Breast epithelium (tissue), 4 donors: ENCODE data around the gene ENHO. TPM values are rescaled to one million over a fixed set of nuclear protein-coding genes. Genes with fewer than 3 reads are reported as not detected.

Experiments
- DNase-seq, 2 donors: peaks; one replicate each; pipeline ENCODE4 v3.0.0-alpha.2; 2019; ENCODE audit warnings: low spot score in 2 of 2
- H3K27ac ChIP-seq, 2 donors: fragments of 200-600 bp; sonication (generic) in 1 of 2; one replicate each; pipeline ENCODE4 v1.5.1; 2016 to 2019; ENCODE audit warnings: mild to moderate bottlenecking in 1 of 2
- H3K27me3 ChIP-seq, 2 donors: fragments of 200-600 bp; sonication (generic) in 1 of 2; one replicate each; pipeline versions ENCODE4 v1.5.1 to v1.6.0; 2017 to 2019; ENCODE audit warnings: control low read depth in 1 of 2, mild to moderate bottlenecking in 1 of 2
- H3K36me3 ChIP-seq: fragments of 200-600 bp; one replicate; pipeline ENCODE4 v1.5.1; 2019
- H3K4me1 ChIP-seq, 2 donors: fragments of 200-600 bp; sonication (generic); one replicate each; pipeline ENCODE4 v1.5.1; 2016 to 2019; ENCODE audit warnings: control low read depth in 1 of 2
- H3K4me3 ChIP-seq, 3 donors: fragments of 200-600 bp; sonication (generic); 1 replicate in 2 of 3; 2 replicates in 1 of 3; pipeline ENCODE4 v1.5.1; 2016 to 2019; ENCODE audit warnings: mild to moderate bottlenecking in 3 of 3, moderate library complexity in 2 of 3
- H3K9me3 ChIP-seq, 2 donors: fragments of 200-600 bp; sonication (generic) in 1 of 2; one replicate each; pipeline ENCODE4 v1.5.1; 2016 to 2019; ENCODE audit warnings: control low read depth in 1 of 2
- POLR2A ChIP-seq: fragments of 450-650 bp; IDR thresholded peaks from one replicate; pipeline ENCODE4 v1.6.1; 2016; ENCODE audit warnings: antibody characterized with exemption, mild to moderate bottlenecking, moderate library complexity
- POLR2AphosphoS5 ChIP-seq, 3 donors: sonication (generic); formaldehyde crosslinking; IDR thresholded peaks; one replicate each; pipeline ENCODE4 v1.6.1; 2017; ENCODE audit warnings: antibody characterized with exemption in 3 of 3
- intact Hi-C: fragments of 100-400 bp; cut with DNase I; formaldehyde crosslinking; loops from one replicate; pipeline ENCODE4 v1.15.1; 2023; ENCODE audit warnings: low total_unique reads
- total RNA-seq, 3 donors: library from RNA; depleted of rRNA; stranded (reverse); fragments of >200 nt; gene quantifications; one replicate each; pipeline ENCODE4 v1.1.0, GENCODE V29; 2016
- TF ChIP-seq, protein P1 (sequence below), 3 donors: fragments of 450-650 bp; IDR thresholded peaks; one replicate each; pipeline ENCODE4 v1.5.1; 2016 to 2017; ENCODE audit warnings: antibody characterized with exemption in 3 of 3, mild to moderate bottlenecking in 3 of 3, moderate library complexity in 3 of 3

ENHO gene
- total RNA-seq, 3 donors from 2014 or later, result 0.33 to 5.4 (median 1.8) TPM

DNA sequence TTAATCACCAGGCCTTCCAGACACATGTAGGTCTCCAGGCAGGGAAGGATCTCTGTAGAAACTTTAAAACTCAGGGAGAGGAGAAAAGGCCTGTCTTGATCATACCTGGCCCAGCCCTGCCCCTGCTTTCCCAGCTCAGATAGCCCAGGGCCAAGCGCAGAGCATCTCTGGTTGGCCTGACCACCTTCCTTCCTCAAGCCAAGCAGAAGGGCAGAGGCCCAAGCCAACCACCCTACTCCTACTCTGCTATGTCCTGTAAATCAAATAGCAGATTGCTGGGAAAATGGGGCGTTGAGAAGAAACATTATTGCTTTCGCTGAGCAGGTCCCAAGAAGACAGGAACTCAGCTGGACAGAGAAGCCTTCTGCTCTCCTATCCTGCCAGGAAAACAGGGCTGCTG lies 14.3 kb downstream of the ENHO start:
- Histone ChIP-seq H3K4me1 (no peaks in the 10 kb centered on the region), H3K9me3 (no peaks in the 10 kb centered on the region), H3K36me3 (no peaks in the 10 kb centered on the region), H3K27me3 (no peaks in the 10 kb centered on the region), H3K4me3 (no peak overlapping the region), H3K27ac (no peak overlapping the region)
- TF ChIP-seq, protein P1, sequence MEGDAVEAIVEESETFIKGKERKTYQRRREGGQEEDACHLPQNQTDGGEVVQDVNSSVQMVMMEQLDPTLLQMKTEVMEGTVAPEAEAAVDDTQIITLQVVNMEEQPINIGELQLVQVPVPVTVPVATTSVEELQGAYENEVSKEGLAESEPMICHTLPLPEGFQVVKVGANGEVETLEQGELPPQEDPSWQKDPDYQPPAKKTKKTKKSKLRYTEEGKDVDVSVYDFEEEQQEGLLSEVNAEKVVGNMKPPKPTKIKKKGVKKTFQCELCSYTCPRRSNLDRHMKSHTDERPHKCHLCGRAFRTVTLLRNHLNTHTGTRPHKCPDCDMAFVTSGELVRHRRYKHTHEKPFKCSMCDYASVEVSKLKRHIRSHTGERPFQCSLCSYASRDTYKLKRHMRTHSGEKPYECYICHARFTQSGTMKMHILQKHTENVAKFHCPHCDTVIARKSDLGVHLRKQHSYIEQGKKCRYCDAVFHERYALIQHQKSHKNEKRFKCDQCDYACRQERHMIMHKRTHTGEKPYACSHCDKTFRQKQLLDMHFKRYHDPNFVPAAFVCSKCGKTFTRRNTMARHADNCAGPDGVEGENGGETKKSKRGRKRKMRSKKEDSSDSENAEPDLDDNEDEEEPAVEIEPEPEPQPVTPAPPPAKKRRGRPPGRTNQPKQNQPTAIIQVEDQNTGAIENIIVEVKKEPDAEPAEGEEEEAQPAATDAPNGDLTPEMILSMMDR (IDR thresholded peaks at IDR 0.05), result no peak
- TF ChIP-seq POLR2A (no peak), POLR2AphosphoS5 (IDR thresholded peaks at IDR 0.05) (no peak)
- intact Hi-C loops, result no loop called here
- DNase-seq, result no peak

DNA sequence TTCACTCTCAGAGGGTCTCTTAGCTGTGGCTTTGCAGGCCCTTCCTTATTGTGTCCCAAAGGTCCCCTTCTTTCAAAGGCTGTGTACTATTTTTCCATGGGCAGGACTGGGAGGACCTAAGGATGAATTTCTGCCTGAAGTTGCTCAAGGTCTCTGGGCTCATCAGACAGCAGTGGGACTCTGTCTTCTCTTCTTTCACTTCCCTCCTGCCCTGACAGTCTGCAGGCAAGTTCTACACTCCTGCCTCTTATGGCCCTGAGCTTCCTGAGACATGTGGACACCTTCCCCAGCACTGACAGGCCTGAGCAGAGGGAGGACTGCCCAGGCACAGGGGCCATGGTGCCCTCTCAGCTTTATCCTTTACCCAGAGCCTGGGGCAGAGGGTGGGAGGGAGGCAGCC lies 14.8 kb downstream of the ENHO start:
- Histone ChIP-seq H3K36me3 (no peaks in the 10 kb centered on the region), H3K9me3 (no peaks in the 10 kb centered on the region), H3K27me3 (no peaks in the 10 kb centered on the region), H3K4me3 (no peak overlapping the region), H3K27ac (no peak overlapping the region), H3K4me1 (no peaks in the 10 kb centered on the region)
- intact Hi-C loops, result no loop called here
- no peak for TF ChIP-seq POLR2A
- no peak for TF ChIP-seq POLR2AphosphoS5 (IDR thresholded peaks at IDR 0.05)
- TF ChIP-seq, protein P1 (IDR thresholded peaks at IDR 0.05), result no peak
- no peak for DNase-seq

DNA sequence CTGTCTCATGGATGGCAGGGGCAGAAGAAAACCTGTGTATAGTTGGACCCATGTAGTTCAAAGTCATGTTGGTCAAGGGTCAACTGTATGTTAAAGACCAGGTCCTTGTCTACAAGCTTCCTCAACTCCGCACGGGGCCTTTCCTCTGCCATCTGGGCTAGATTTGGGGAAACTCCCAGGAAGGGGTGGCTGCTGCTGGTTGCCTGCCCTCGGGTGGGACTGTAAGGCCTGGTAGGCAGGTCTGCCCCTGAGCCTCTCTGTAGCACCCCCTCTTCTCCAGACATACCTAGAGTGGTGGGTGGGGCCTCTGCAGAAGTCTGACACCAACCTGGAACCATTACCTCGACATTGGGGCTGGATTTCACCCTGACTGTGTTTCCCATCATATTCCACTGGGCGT lies 15.2 kb downstream of the ENHO start:
- Histone ChIP-seq H3K27ac (no peak overlapping the region), H3K36me3 (no peaks in the 10 kb centered on the region), H3K4me1 (peaks cover 0 to 3% of the 10 kb centered on the region in 2 donors), H3K4me3 (no peak overlapping the region), H3K27me3 (no peaks in the 10 kb centered on the region), H3K9me3 (no peaks in the 10 kb centered on the region)
- intact Hi-C loops, result no loop called here
- TF ChIP-seq, protein P1 (IDR thresholded peaks at IDR 0.05), result no peak
- no peak for TF ChIP-seq POLR2AphosphoS5 (IDR thresholded peaks at IDR 0.05)
- no peak for TF ChIP-seq POLR2A
- no peak for DNase-seq

DNA sequence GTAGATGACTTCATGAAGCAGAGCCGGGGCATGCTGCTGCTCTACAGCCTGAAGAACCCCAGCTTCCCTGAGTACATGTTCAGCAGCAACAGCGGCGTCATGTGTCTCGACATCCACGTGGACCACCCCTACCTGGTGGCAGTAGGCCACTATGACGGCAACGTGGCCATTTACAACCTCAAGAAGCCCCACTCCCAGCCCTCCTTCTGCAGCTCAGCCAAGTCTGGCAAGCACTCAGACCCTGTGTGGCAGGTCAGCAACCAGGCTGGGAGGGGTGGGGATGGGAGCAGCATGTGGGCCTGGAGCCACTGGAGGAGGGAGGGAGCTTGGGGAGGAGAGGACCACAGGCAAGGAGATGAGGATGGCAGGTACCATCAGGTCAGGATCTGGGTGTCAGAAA lies 16.2 kb downstream of the ENHO start:
- intact Hi-C loops, result no loop called here
- peaks cover 4 to 8% of the 10 kb centered on the region in 2 donors for H3K4me1 ChIP-seq
- H3K36me3 ChIP-seq, result no peaks in the 10 kb centered on the region
- no peaks in the 10 kb centered on the region for H3K9me3 ChIP-seq
- TF ChIP-seq, protein P1 (IDR thresholded peaks at IDR 0.05), result no peak
- no peak for TF ChIP-seq POLR2A
- no peak for TF ChIP-seq POLR2AphosphoS5 (IDR thresholded peaks at IDR 0.05)
- H3K27me3 ChIP-seq, result no peaks in the 10 kb centered on the region
- H3K4me3 ChIP-seq, result no peak overlapping the region
- H3K27ac ChIP-seq, result no peak overlapping the region
- no peak for DNase-seq

DNA sequence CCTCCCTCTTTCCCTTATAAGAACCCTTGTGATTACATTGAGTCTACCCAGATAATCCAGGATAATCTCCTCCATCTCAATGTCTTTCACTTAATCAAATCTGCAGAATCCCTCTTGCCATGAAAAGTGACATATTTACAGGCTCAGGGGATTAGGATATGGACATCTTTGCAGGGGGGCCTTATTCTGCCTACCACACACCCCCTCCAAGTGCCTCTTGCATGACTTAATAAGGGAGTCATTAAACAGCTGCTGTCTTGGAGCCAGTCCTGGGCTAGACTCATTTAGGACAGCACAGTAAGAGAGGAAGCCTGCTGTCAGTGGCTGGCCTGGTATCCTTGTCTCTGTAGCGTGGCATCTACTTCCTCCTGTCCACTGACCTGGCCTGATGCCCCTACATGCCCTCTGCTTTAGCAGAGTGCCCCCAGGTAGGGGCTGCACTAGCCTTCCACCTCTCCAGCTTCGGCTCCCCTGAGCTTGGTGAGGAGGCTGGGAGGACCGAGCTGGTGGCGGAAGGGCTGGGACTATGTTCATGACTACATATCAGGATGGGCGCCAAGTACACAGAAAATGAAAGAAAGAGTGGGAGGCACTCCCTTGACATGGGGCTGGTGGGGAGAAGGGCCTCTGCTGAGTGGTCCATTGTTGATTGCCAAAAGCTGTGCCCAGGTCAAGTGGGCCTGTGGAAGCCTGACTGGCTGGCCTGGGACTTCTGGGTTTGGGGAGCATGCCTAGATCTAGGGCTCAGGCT lies 17.2 kb downstream of the ENHO start:
- Histone ChIP-seq H3K4me1 (peaks cover 4 to 13% of the 10 kb centered on the region in 2 donors), H3K36me3 (no peaks in the 10 kb centered on the region), H3K27me3 (no peaks in the 10 kb centered on the region), H3K27ac (no peak overlapping the region), H3K4me3 (no peak overlapping the region), H3K9me3 (no peaks in the 10 kb centered on the region)
- intact Hi-C loops, result no loop called here
- no peak for DNase-seq
- TF ChIP-seq, protein P1 (IDR thresholded peaks at IDR 0.05), result no peak
- TF ChIP-seq POLR2A (no peak), POLR2AphosphoS5 (IDR thresholded peaks at IDR 0.05) (no peak)
